ENCODE measurements around the gene SLC12A9.

DNA sequence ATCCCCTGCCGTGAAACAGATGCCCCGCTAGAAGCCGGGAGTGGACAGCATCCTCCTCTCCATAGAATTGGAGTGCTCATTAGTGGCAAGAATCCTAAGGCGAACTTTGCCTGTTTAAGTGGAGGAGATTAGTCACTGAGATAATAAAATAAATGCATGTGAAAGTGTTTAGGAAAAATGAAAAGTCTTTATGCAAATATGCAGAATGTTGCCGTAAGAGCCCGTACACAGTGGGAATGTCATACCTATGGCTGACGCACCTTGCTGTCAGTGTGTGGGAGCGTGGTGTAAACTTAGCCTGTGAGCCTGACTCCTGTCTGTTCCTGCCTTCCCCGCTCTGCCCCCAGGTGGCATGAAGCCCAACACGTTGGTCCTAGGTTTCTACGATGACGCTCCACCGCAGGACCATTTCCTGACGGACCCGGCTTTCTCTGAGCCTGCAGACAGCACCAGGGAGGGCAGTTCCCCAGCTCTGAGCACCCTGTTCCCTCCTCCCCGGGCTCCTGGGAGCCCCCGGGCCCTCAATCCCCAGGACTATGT is 12.9 kb downstream of the SLC12A9 start:
- no peak for TF ChIP-seq POLR2AphosphoS5 (IDR thresholded peaks at IDR 0.05)
- TF ChIP-seq, protein P1, sequence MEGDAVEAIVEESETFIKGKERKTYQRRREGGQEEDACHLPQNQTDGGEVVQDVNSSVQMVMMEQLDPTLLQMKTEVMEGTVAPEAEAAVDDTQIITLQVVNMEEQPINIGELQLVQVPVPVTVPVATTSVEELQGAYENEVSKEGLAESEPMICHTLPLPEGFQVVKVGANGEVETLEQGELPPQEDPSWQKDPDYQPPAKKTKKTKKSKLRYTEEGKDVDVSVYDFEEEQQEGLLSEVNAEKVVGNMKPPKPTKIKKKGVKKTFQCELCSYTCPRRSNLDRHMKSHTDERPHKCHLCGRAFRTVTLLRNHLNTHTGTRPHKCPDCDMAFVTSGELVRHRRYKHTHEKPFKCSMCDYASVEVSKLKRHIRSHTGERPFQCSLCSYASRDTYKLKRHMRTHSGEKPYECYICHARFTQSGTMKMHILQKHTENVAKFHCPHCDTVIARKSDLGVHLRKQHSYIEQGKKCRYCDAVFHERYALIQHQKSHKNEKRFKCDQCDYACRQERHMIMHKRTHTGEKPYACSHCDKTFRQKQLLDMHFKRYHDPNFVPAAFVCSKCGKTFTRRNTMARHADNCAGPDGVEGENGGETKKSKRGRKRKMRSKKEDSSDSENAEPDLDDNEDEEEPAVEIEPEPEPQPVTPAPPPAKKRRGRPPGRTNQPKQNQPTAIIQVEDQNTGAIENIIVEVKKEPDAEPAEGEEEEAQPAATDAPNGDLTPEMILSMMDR (IDR thresholded peaks at IDR 0.05): no peak

Data from prostate gland (tissue), 2 donors.